Right cardiac atrium (tissue), 5 donors: Measurements from ENCODE around the gene REPS1. TPM values are rescaled to one million over a fixed set of nuclear protein-coding genes. Genes with fewer than 3 reads are reported as not detected.
A peak's percentile ranks its signal among the peaks of the same experiment; 100 is the strongest.
"Not testable (repeated sequence)": the region's sequence is repeated elsewhere in the genome, so short reads cannot be mapped to it uniquely, and the experiment has no call there.

Source experiments
- ATAC-seq, 2 donors: fragments of 200-7000 bp; cut with Tn5 transposase; one replicate each; pipeline versions ENCODE4 v1.8.0 to v1.9.1; 2020; ENCODE audit warnings: moderate library complexity in 2 of 2, mild to moderate bottlenecking in 1 of 2
- DNase-seq, 3 donors: peaks; one replicate each; pipeline ENCODE4 v3.0.0-alpha.2; 2020
- H3K27ac ChIP-seq: one replicate; pipeline ENCODE4 v1.5.1; 2013; ENCODE audit warnings: mild to moderate bottlenecking, low read length, control low read depth, moderate library complexity
- H3K27me3 ChIP-seq: one replicate; pipeline ENCODE4 v1.6.1; 2013; ENCODE audit not compliant: control insufficient read depth, insufficient read depth
- H3K4me1 ChIP-seq: one replicate; pipeline ENCODE4 v1.6.1; 2013; ENCODE audit warnings: low read length; ENCODE audit not compliant: control insufficient read depth, insufficient read depth
- H3K4me3 ChIP-seq: one replicate; pipeline ENCODE4 v1.5.1; 2013; ENCODE audit warnings: low read length, control low read depth
- H3K9me3 ChIP-seq: one replicate; pipeline ENCODE4 v1.6.1; 2013; ENCODE audit warnings: low read length; ENCODE audit not compliant: control insufficient read depth
- WGBS: extraction: QIAGEN DNeasy Blood & Tissue Kit; methylation state at CpG from one replicate; pipeline ENCODE4 v1.1.7; 2013; 5-methylcytosine and 5-hydroxymethylcytosine counted together
- intact Hi-C, 4 donors: fragments of 100-400 bp; cut with DNase I; formaldehyde crosslinking; loops; one replicate each; pipeline versions ENCODE4 v1.11.0 to v1.14.0; 2022 to 2023
- polyA plus RNA-seq: library from polyadenylated mRNA; stranded (reverse); fragments of 200-250 nt; gene quantifications from one replicate; pipeline ENCODE4 v1.2.3, GENCODE V29; 2013
- total RNA-seq, 4 donors: library from RNA; stranded (reverse); fragmentation: NEBNext Ultra II Directional; extraction: Animal tissue kit (Norgen Biotek cat#: 25700); gene quantifications; one replicate each; pipeline ENCODE4 v1.2.1, GENCODE V29; 2021
- donor health status: healthy with polysubstance abuse.
- donor health status: DM: no; HTN: yes; CAD: no.
- donor health status: DM: no; HTN: no; CAD: no.
- donor health status: DM: no; HTN: yes; CAD: no; lungs with severe emphysema.
- donor health status: DM: yes; HTN: yes; CAD: no.

Gene REPS1
- total and polyA plus RNA-seq, 5 donors = 18.1 to 40.9 (median 36.5) TPM

DNA sequence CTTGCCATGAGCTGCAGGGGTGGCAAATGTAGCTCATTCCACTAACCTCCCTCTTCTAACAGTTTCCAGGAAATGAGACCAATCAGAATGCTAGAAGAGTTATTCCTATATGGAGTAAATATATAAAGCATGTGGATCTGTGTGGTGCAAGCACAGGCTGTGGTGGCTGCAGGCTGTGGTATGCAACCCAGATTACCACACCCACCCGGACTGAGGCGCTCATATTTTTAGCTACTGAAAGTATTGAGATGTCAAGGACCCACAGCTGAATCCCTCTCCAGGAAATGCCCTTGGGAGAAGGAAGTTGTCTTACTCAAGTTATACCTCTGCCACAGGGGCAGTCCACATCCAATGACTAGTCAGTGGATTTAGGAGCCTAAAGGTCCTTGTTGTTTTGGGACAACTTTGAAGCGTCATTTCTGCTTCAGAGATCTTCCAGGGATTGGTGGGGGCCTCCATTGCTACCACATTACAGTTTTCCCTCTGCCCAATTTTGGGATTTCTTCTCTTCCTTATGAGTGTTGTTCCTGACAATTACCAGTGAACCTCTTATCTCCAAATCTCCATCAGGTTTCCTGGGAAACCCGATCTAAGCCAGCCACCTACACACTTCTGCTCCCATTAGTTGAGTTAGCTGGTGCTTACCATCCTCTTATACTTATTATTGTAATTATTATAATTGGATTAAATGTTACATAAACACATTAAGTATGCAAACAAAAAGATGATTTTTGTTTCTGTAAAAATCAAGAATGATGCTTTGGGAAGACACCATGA, 12.1 kb upstream of the REPS1 start:
- intact Hi-C loops = no loop called here
- Histone ChIP-seq H3K27ac (no peak overlapping the region), H3K9me3 (no peaks in the 10 kb centered on the region), H3K4me1 (no peaks in the 10 kb centered on the region), H3K27me3 (no peaks in the 10 kb centered on the region), H3K4me3 (no peak overlapping the region)
- DNase-seq (no peak), ATAC-seq (no peak)
- 71% methylated on average over 4 of the region's 4 CpGs for WGBS

GRCh38 chr6:138997136-138997535, 9.1 kb upstream of the REPS1 start:
- Histone ChIP-seq H3K4me3 (no peak overlapping the region), H3K27me3 (no peaks in the 10 kb centered on the region), H3K27ac (no peak overlapping the region), H3K9me3 (no peaks in the 10 kb centered on the region), H3K4me1 (no peaks in the 10 kb centered on the region)
- intact Hi-C loops = no loop called here
- ATAC-seq (no peak), DNase-seq (no peak)
- WGBS = 90% methylated on average over 5 of the region's 5 CpGs

- no peak overlapping the region for H3K27ac ChIP-seq
- H3K27me3 ChIP-seq = no peaks in the 10 kb centered on the region
- intact Hi-C loops = no loop called here
- no peak overlapping the region for H3K4me3 ChIP-seq
- WGBS = 69% methylated on average over 3 of the region's 3 CpGs
- no peaks in the 10 kb centered on the region for H3K4me1 ChIP-seq
- no peaks in the 10 kb centered on the region for H3K9me3 ChIP-seq
- peak in 1 of 3 donors; percentile 37 for DNase-seq
- ATAC-seq = no peak
Measured at GRCh38 chr6:138996524-138996923, 8.5 kb upstream of the REPS1 start.

- intact Hi-C loops, H3K4me1 ChIP-seq, H3K27ac ChIP-seq, H3K9me3 ChIP-seq, H3K4me3 ChIP-seq, DNase-seq, ATAC-seq, H3K27me3 ChIP-seq: not testable (repeated sequence)
- WGBS = 85% methylated on average over 1 of the region's 1 CpG
Measured at GRCh38 chr6:138993410-138993809, 5.4 kb upstream of the REPS1 start.

- H3K27me3 ChIP-seq, H3K4me1 ChIP-seq, H3K27ac ChIP-seq, DNase-seq, H3K9me3 ChIP-seq, intact Hi-C loops, ATAC-seq, H3K4me3 ChIP-seq: not testable (repeated sequence)
- 89% methylated on average over 5 of the region's 5 CpGs for WGBS
Measured at GRCh38 chr6:138992965-138993364, 4.9 kb upstream of the REPS1 start.

GRCh38 chr6:138991206-138991605, 3.2 kb upstream of the REPS1 start:
- no peaks in the 10 kb centered on the region for H3K4me1 ChIP-seq
- H3K27ac ChIP-seq = no peak overlapping the region
- WGBS = 73% methylated on average over 5 of the region's 5 CpGs
- DNase-seq (no peak), ATAC-seq (no peak)
- H3K4me3 ChIP-seq = no peak overlapping the region
- intact Hi-C loops = no loop called here
- H3K27me3 ChIP-seq = no peaks in the 10 kb centered on the region
- no peaks in the 10 kb centered on the region for H3K9me3 ChIP-seq

DNA sequence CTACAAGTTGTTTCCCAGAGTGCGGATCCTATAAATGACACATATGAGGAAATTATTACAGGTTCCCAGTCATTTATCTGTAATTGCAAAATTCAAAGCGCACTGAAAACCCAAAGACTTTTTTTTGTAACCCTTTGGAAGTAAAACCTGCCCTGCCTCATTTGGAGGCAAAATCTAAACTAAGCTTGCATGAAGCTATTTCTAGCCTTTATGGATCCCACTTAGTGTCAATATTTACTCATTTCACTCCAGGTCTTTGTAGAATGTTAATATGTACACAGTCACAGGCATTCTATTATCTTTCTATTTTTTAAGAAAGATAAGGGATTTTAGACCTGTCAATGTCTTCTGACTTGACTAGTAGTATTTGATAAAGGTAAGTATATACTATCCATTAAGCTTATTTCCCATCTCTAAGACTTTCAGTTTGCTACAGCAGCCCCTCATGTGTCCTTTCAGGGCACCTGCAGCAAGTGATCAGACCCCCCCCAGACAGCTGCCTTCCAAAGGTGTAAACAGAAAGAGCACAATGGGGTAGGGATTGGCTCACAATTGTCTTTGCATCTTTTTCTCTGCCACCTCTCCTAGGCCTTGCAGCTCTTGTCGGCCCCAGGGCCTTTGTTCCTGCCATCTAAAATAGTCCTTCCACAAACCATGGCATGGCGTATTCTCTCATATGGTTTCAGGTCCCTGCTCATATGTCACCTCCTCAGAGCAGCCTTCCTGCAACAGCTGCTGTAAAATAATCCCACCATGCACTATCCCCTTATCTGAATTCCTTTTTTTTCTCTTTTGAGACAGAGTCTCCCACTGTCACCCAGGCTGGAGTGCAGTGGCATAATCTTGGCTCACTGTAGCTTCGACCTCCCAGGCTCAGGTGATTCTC, 1.3 kb upstream of the REPS1 start:
- WGBS = 95% methylated on average over 5 of the region's 5 CpGs
- H3K27ac ChIP-seq = no peak overlapping the region

GRCh38 chr6:138988469-138988834, 399 bp upstream of the REPS1 start:
- no peak for DNase-seq
- Histone ChIP-seq H3K4me1 (peaks cover 7% of the 10 kb centered on the region), H3K9me3 (no peaks in the 10 kb centered on the region), H3K27ac (no peak overlapping the region), H3K4me3 (peak overlapping the region; percentile 95), H3K27me3 (no peaks in the 10 kb centered on the region)
- ATAC-seq = peak in 1 of 2 donors; percentile 6
- WGBS = 10% methylated on average over 11 of the region's 11 CpGs
- intact Hi-C loops = loop anchor here (1.0 to 5.0 kb wide), 4 partner anchors 41 to 172 kb away; no protein-coding TSS in a partner anchor

More for the DNA sequence above, 1.3 kb upstream of the REPS1 start:
- Histone ChIP-seq H3K9me3 (no peaks in the 10 kb centered on the region), H3K4me1 (peaks cover 2% of the 10 kb centered on the region), H3K4me3 (no peak overlapping the region), H3K27me3 (no peaks in the 10 kb centered on the region)
- intact Hi-C loops = loop anchor here (2.0 to 5.0 kb wide), 3 partner anchors 42 to 173 kb away; no protein-coding TSS in a partner anchor
- ATAC-seq (no peak), DNase-seq (no peak)

GRCh38 chr6:138987080-138987642, 892 bp downstream of the REPS1 start:
- intact Hi-C loops = loop anchor here in 3 of 4 donors (5.0 kb wide), 2 partner anchors 40 to 170 kb away; no protein-coding TSS in a partner anchor
- no peaks in the 10 kb centered on the region for H3K9me3 ChIP-seq
- no peaks in the 10 kb centered on the region for H3K27me3 ChIP-seq
- peaks cover 7% of the 10 kb centered on the region for H3K4me1 ChIP-seq
- peak; percentile 1 to 17 for ATAC-seq
- peak overlapping the region; percentile 95 for H3K4me3 ChIP-seq
- H3K27ac ChIP-seq = peak overlapping the region; percentile 67
- DNase-seq = peak; percentile 46 to 74 (median 74)
- WGBS = under 1% methylated on average over 35 of the region's 35 CpGs

DNA sequence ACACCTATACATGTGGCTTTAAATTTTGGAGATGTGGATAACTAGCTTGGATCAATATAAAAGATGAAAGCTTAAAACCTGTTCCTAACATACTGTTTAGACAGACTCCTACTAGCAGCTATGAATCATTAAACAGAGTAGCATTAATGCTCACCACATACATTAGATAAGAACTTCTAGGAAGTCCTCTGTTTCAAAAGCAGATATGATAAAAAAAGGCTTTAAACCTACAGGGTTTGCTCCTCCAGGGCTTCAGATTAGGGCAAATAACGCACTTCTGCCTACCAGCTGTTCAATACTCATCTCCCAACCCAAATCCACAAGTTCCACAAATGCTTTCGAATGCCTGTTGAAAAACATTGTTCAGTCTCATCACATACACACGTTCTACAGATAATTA, 1.5 kb downstream of the REPS1 start:
- intact Hi-C loops = loop anchor here in 3 of 4 donors (5.0 kb wide), 2 partner anchors 39 to 169 kb away; no protein-coding TSS in a partner anchor
- H3K9me3 ChIP-seq = no peaks in the 10 kb centered on the region
- no peak for DNase-seq
- H3K4me3 ChIP-seq = peak overlapping the region; percentile 95
- H3K27ac ChIP-seq = no peak overlapping the region
- peaks cover 7% of the 10 kb centered on the region for H3K4me1 ChIP-seq
- no peak for ATAC-seq
- H3K27me3 ChIP-seq = no peaks in the 10 kb centered on the region
- WGBS = 4% methylated on average over 3 of the region's 3 CpGs
